NB4 (cell line): Measurements from ENCODE around the gene DDX41.

Experiments
- DNase-seq: peaks from one replicate; pipeline ENCODE4 v3.0.0; 2010; ENCODE audit warnings: low read depth
- H3K4me3 ChIP-seq: one replicate; pipeline ENCODE4 v1.5.1; 2011; ENCODE audit warnings: mild to moderate bottlenecking, low read depth, low read length, moderate library complexity
- MYC ChIP-seq: IDR thresholded peaks from 2 replicates; pipeline ENCODE4 v1.6.1; 2011; ENCODE audit warnings: low read depth, low read length
- POLR2A ChIP-seq: IDR thresholded peaks from 2 replicates; pipeline ENCODE4 v1.6.1; 2011; ENCODE audit warnings: mild to moderate bottlenecking; ENCODE audit not compliant: insufficient read length; ENCODE audit errors: extremely low read depth
- TF ChIP-seq, protein P1 (sequence below): IDR thresholded peaks from one replicate; pipeline ENCODE4 v1.5.1; 2012; ENCODE audit warnings: low read depth, low read length
- TF ChIP-seq, protein P2 (sequence below): IDR thresholded peaks from 2 replicates; pipeline ENCODE4 v1.6.1; 2011; ENCODE audit warnings: low read depth, low read length

Gene DDX41

DNA sequence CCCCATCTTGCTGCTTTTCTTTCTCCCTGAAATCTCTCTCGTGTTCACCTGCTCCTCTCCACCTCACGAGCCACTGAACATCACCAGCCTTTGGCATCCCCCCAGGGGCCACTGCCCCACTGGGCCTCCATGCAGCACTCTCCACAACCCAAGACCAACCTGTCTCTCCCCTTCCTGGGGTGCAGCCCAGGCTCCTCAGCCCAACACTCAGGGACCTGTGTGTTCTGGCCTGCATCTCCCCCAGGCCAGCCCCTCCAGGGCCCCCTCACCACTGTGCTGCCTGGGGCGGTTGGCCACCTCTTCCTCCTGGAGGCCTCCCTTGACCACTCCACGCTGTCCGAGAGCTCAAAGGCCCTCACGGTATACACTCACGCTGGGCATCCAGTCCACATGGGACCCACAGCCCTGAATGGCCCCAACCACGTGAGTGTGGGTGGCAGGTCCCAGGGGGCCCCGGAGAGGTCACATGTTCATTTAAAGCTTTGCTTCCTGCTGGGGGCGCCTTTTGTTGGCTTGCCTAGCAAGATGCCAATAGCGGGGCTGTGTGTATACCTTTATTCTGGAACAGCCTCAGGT is 6.7 kb downstream of the DDX41 start:
- TF ChIP-seq POLR2A (no peak), MYC (peak; percentile 91)
- TF ChIP-seq, protein P1, sequence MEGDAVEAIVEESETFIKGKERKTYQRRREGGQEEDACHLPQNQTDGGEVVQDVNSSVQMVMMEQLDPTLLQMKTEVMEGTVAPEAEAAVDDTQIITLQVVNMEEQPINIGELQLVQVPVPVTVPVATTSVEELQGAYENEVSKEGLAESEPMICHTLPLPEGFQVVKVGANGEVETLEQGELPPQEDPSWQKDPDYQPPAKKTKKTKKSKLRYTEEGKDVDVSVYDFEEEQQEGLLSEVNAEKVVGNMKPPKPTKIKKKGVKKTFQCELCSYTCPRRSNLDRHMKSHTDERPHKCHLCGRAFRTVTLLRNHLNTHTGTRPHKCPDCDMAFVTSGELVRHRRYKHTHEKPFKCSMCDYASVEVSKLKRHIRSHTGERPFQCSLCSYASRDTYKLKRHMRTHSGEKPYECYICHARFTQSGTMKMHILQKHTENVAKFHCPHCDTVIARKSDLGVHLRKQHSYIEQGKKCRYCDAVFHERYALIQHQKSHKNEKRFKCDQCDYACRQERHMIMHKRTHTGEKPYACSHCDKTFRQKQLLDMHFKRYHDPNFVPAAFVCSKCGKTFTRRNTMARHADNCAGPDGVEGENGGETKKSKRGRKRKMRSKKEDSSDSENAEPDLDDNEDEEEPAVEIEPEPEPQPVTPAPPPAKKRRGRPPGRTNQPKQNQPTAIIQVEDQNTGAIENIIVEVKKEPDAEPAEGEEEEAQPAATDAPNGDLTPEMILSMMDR: peak; percentile 18
- TF ChIP-seq, protein P2, sequence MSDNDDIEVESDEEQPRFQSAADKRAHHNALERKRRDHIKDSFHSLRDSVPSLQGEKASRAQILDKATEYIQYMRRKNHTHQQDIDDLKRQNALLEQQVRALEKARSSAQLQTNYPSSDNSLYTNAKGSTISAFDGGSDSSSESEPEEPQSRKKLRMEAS: peak; percentile 98
- peak overlapping the region; percentile 82 for H3K4me3 ChIP-seq
- DNase-seq: peak; percentile 87

DNA sequence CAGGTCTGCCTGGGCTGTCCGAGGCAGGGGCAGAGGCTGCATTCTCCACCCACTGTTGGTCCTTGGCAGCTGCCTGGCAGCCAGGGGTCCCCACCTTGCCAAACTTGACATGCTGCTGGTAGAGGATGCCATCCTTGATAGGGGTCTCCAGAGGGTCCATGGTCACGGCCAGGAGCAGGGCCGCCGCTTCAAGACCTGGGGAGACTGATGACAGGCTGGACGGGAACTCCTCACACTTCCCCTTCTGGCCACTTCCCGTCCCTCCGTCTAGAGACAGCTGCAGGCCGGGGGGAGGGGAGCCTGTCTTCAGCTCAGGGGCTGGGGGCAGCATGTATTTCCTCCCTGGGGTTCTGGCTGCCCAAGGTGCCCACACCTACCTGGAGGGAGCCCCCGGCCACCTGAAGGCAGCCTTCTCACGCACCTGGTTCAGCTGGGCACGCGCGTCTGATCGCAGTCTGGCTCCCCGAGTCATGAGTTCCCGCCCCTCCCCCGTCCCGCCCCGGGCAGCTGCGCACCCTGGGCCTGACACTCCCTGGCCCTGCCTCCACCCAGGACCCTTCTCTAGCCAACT is 7.3 kb downstream of the DDX41 start, which contains the start of gene DOK3:
TSS of gene DOK3 (minus strand) at position 446 of the 571 bp plus-strand sequence. CDS start at position 160, 286 bp downstream.
- TF ChIP-seq POLR2A: peak; percentile 28
- TF ChIP-seq, protein P2: peak; percentile 55; the same call in 1 of the 2 replicates
- TF ChIP-seq, protein P1: no peak
- TF ChIP-seq MYC: peak; percentile 45
- DNase-seq: peak; percentile 82
- peak within 1 kb of the TSS; percentile 82 for H3K4me3 ChIP-seq

DNA sequence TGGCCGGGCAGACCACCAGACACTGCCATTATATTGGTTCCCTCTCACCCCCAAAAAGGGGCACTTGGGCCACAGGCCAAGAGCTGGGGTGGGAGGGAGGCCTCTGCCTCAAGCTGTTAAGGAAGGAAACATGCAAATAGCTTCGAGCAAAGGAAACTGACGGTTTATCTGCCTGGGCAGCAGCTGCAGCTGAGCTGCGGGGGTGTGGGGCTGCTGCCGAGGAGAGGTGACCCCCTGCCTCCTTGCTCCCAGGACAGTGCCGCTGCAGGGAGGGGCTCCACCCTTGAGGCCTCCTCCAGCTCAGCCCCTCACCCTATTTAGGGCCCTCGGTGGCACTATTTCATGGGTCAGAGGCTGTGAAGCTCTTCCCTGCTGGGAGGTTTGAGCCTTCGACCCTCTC is 7.9 kb downstream of the DDX41 start:
- TF ChIP-seq POLR2A: no peak
- peak overlapping the region; percentile 82 for H3K4me3 ChIP-seq
- peak; percentile 83 for DNase-seq

DNA sequence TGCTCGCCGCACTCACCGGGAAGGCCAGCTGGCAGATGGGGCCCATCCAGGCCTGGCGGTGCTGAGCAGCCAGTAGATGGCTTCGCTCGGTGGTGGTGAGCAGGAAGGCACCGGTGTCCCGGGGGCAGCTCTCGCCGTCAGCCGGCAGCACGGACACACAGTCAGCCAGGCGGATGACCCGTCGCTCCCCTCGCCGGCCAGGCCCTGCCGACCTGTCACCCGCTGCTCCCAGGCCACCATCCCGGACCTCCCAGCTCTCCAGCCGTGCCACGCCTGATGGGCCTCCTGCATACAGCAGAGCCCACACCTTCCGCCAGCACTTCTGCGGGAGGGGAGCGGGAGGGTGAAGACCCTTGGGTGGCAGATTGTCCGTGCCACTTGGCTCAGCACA is 8.5 kb downstream of the DDX41 start:
- H3K4me3 ChIP-seq: peak overlapping the region; percentile 82
- peak; percentile 52 for DNase-seq
- TF ChIP-seq, protein P2: no peak
- TF ChIP-seq, protein P1: no peak
- TF ChIP-seq POLR2A: no peak
- TF ChIP-seq MYC: no peak

DNA sequence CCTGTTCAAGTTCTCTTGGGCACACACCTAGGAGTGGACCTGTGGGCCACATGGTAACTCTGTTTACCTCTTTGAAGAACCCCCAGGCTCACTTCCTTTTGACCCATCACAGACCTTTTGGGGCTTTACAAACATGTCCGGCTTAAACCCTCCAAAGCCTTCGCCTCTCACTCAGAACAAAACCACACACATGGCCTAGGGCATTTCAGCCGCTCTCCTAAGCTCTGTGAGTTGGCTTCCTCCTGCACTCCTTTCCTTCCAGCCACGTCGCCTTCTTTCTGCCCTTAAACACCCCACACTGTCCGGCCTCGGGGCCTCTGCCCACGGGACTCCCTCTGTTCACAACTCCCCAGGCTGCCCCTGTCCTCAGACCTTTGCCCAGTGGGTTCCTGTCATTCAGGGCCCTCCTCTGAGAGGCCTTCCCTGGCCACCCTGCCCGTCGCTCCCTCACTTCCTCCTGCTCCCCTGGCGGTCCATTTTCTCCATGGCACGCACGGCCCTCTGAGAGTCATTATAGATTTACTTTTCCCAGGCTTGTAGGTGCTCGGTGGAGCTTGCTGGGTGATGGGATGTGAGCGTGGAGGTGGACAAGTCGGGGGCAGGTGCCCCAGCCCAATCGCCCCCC is 9.1 kb downstream of the DDX41 start:
- peak overlapping the region; percentile 82 for H3K4me3 ChIP-seq
- DNase-seq: peak; percentile 63
- TF ChIP-seq MYC: no peak
- TF ChIP-seq, protein P2: no peak
- TF ChIP-seq POLR2A: no peak
- TF ChIP-seq, protein P1: no peak

DNA sequence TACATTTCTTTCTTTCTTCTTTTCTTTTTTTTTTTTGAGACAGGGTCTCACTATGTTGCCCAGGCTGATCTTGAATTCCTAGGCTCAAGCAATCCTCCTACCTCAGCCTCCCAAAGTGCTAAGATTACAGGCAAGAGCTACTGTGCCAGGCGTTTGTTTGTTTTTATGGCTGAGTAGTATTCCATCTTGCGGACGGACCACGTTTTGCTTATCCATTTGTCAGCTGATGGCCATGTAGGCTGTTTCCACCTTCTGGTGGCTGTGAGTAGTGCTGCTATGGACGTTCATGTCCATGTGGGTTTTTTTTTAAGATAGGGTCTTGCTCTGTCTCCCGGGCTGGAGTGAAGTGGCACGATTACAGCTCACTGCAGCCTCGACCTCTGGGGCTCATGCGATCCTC is 9.6 kb downstream of the DDX41 start:
- H3K4me3 ChIP-seq: peak overlapping the region; percentile 82
- TF ChIP-seq POLR2A (no peak), MYC (no peak)
- TF ChIP-seq, protein P1: peak; percentile 50
- TF ChIP-seq, protein P2: no peak
- DNase-seq: peak; percentile 67
